Transverse colon (tissue), 3 donors: ENCODE data around the gene CCDC33.

Source experiments
- EP300 ChIP-seq: sonication (generic); formaldehyde crosslinking; IDR thresholded peaks from one replicate; pipeline ENCODE4 v1.6.1; 2017; ENCODE audit warnings: antibody characterized with exemption, low read depth
- POLR2A ChIP-seq: fragments of 450-650 bp; IDR thresholded peaks from one replicate; pipeline ENCODE4 v1.6.1; 2016; ENCODE audit warnings: antibody characterized with exemption, mild to moderate bottlenecking, moderate library complexity
- TF ChIP-seq, protein P1 (sequence below), 5 experiments: fragments of 200-600 bp in 3 of 5; fragments of 450-650 bp in 2 of 5; sonication (generic) in 3 of 5; IDR thresholded peaks; 1 replicate in 2 of 5; 2 replicates in 3 of 5; pipeline ENCODE4 v1.5.1; 2016 to 2017; ENCODE audit warnings: antibody characterized with exemption in 5 of 5, inconsistent platforms in 3 of 5, mild to moderate bottlenecking in 2 of 5, moderate library complexity in 1 of 5

DNA sequence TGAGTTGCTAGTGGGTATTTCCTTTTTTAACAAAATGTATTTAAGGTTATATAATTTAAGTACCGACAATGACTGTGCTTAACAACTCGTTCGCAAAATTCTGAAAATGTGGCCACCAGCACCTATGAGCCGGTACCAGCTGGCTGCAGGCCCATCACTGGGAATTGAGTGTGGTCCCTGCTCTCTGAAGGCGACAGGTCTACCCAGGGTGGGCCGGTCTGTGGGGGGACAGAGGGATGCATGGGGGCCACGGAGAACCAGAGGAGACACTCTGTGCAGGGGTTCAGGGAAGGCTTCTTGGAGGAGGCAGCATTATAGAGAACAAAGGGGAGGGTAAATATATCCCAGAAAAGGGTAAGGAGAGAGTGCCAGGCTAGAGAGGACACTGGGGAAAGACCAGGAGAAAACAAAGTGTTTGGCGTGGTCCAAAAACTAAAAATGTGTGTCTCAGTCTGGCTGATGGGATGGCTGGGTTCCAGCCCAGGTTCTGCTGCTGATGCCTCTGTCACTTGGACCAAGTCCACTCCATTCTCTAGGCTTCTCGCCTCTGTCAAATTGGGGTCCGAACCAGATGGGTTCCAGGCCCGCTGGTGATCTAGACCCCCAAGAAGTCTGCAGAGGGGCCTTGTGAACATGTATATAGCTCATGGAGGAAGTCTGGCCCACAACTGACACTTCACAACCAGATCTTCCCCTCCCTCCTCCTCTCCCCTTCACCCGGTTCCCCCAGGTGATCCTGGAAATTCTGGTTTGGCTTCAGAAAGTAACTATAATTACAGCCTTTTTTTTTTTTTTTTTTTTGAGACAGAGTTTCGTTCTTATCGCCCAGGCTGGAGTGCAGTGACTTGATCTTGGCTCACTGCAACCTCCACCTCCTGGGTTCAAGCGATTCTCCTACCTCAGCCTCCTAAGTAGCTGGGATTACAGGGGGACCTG lies 142.0 kb downstream of the CCDC33 start:
- TF ChIP-seq, protein P1, sequence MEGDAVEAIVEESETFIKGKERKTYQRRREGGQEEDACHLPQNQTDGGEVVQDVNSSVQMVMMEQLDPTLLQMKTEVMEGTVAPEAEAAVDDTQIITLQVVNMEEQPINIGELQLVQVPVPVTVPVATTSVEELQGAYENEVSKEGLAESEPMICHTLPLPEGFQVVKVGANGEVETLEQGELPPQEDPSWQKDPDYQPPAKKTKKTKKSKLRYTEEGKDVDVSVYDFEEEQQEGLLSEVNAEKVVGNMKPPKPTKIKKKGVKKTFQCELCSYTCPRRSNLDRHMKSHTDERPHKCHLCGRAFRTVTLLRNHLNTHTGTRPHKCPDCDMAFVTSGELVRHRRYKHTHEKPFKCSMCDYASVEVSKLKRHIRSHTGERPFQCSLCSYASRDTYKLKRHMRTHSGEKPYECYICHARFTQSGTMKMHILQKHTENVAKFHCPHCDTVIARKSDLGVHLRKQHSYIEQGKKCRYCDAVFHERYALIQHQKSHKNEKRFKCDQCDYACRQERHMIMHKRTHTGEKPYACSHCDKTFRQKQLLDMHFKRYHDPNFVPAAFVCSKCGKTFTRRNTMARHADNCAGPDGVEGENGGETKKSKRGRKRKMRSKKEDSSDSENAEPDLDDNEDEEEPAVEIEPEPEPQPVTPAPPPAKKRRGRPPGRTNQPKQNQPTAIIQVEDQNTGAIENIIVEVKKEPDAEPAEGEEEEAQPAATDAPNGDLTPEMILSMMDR (IDR thresholded peaks at IDR 0.05), result no peak
- no peak for TF ChIP-seq POLR2A
- TF ChIP-seq EP300, result no peak
